Stimulated activated CD4-positive, alpha-beta T cell treated with anti-CD3 and anti-CD28 coated beads, Interleukin-15, amount 100 ng/mL, for 48 hours (primary cell): ENCODE data around the gene NRGN.

Experiments used
- DNase-seq, 2 donors: peaks; one replicate each; pipeline ENCODE4 v3.0.0-alpha.2; 2020; ENCODE audit warnings: low read depth in 2 of 2

Gene NRGN

GRCh38 chr11:124788521-124788920 is 48.8 kb downstream of the NRGN start:
- no peak for DNase-seq

- DNase-seq: no peak
Measured at GRCh38 chr11:124791626-124792341, 52.0 kb downstream of the NRGN start.

GRCh38 chr11:124793466-124794278 is 53.9 kb downstream of the NRGN start:
- DNase-seq: no peak

GRCh38 chr11:124796312-124796711 is 56.6 kb downstream of the NRGN start:
- no peak for DNase-seq
